ENCODE data around the gene GOLGA3.
A peak's percentile ranks its signal among the peaks of the same experiment; 100 is the strongest.

GOLGA3 gene

GRCh38 chr12:132773077-132773955 lies 55.4 kb downstream of the GOLGA3 start:
- H3K27ac ChIP-seq, result no peak overlapping the region
- TF ChIP-seq ZFX (IDR thresholded peaks at IDR 0.05), result no peak
- TF ChIP-seq, protein P1, sequence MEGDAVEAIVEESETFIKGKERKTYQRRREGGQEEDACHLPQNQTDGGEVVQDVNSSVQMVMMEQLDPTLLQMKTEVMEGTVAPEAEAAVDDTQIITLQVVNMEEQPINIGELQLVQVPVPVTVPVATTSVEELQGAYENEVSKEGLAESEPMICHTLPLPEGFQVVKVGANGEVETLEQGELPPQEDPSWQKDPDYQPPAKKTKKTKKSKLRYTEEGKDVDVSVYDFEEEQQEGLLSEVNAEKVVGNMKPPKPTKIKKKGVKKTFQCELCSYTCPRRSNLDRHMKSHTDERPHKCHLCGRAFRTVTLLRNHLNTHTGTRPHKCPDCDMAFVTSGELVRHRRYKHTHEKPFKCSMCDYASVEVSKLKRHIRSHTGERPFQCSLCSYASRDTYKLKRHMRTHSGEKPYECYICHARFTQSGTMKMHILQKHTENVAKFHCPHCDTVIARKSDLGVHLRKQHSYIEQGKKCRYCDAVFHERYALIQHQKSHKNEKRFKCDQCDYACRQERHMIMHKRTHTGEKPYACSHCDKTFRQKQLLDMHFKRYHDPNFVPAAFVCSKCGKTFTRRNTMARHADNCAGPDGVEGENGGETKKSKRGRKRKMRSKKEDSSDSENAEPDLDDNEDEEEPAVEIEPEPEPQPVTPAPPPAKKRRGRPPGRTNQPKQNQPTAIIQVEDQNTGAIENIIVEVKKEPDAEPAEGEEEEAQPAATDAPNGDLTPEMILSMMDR (conservative IDR thresholded peaks at IDR 0.05), result no peak

- no peak overlapping the region for H3K27ac ChIP-seq
- TF ChIP-seq ZFX (IDR thresholded peaks at IDR 0.05), result no peak
Measured at GRCh38 chr12:132772606-132773005, 56.1 kb downstream of the GOLGA3 start.

DNA sequence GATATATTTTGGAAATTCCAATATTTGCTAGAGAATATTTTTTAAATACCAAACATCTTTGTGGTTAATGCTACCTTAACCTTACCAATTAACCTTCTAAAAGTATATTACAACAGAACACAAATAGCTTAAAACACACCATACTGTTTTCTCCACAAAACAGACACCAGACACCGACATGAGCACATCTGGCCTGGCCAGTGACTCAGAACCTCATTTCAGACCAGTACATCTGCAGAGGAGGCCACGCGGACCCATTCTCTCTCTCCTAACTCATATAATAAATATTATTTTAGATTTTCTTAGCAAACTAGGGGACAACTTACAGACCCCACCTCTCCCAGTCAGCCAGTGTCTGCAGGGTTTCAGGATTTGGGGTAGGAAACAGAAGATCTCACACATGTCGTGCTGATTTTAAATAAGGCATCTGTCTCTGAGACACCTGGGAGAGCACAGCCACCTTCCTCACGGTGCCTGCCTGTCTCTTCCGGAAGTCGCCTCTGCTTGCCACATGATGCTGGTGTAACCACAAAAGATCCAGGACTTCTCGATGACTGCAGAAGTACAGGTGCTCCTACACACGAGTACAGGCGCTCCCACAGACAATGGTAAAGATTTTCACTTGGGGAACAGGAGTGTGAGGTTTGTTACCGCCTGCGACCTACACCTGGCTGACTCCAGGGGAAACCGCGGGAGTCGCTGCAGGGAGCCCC lies 57.4 kb downstream of the GOLGA3 start:
- no peak for TF ChIP-seq ZFX (IDR thresholded peaks at IDR 0.05)
- TF ChIP-seq, protein P1 (conservative IDR thresholded peaks at IDR 0.05), result no peak
- no peak overlapping the region for H3K27ac ChIP-seq

GRCh38 chr12:132766380-132767085 lies 62.1 kb downstream of the GOLGA3 start:
- no peak overlapping the region for H3K27ac ChIP-seq
- TF ChIP-seq, protein P1 (conservative IDR thresholded peaks at IDR 0.05), result no peak
- TF ChIP-seq ZFX (IDR thresholded peaks at IDR 0.05), result no peak

DNA sequence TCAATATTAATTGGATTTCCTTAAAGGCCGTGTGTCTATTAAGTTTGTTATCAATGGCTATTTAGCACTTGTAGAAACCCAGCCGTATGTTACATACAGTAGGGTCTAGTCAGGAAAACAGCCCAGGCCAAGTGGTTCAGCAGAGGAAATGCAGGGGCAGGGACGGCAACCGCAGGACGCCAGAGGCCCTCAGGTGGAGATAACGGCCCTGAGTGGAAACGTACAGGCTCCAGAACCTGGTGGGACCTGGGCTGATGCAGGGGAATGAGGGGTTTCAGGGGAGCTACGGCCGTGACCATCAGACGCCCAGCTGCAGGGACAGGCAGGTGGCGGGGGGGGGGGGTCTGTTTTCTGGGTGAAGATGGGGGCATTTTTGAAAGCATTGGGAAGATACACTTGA lies 63.3 kb downstream of the GOLGA3 start:
- no peak overlapping the region for H3K27ac ChIP-seq
- TF ChIP-seq ZFX (IDR thresholded peaks at IDR 0.05), result no peak
- TF ChIP-seq, protein P1 (conservative IDR thresholded peaks at IDR 0.05), result no peak

- no peak for TF ChIP-seq ZFX (IDR thresholded peaks at IDR 0.05)
- TF ChIP-seq, protein P1 (conservative IDR thresholded peaks at IDR 0.05), result no peak
- H3K27ac ChIP-seq, result no peak overlapping the region
Measured at GRCh38 chr12:132764231-132764630, 64.4 kb downstream of the GOLGA3 start.

- peak overlapping the region; percentile 98 for H3K27ac ChIP-seq
- TF ChIP-seq ZFX (IDR thresholded peaks at IDR 0.05), result peak; percentile 36; the same call in 1 of the 2 replicates
- TF ChIP-seq, protein P1 (conservative IDR thresholded peaks at IDR 0.05), result no peak
Measured at GRCh38 chr12:132761921-132762583, 66.6 kb downstream of the GOLGA3 start.

Measured in C4-2B (cell line).